B cell (primary cell): ENCODE results near the gene HIP1. TPM values are rescaled to one million over a fixed set of nuclear protein-coding genes. Genes with fewer than 3 reads are reported as not detected.

Source experiments
- ATAC-seq: fragments of 200-7000 bp; cut with Tn5 transposase; one replicate; pipeline ENCODE4 v1.10.0; 2021; ENCODE audit warnings: low read depth, mild to moderate bottlenecking, moderate number of reproducible peaks, moderate library complexity
- CTCF ChIA-PET: fragments of 350-600 bp; sonication (Branson Sonifier 250); formaldehyde crosslinking; loops from one replicate; lab custom pipeline; 2021; ENCODE audit warnings: antibody characterized with exemption, inconsistent platforms; lab: Charles Lee
- POLR2A ChIA-PET: fragments of 350-600 bp; sonication (Branson Sonifier 250); formaldehyde crosslinking; loops from one replicate; lab custom pipeline; 2021; ENCODE audit warnings: antibody characterized with exemption; lab: Charles Lee
- DNase-seq: peaks from one replicate; pipeline ENCODE4 v3.0.0; 2013
- H2AFZ ChIP-seq: 2 replicates; pipeline ENCODE4 v1.6.1; 2012; ENCODE audit warnings: mild to moderate bottlenecking, low read depth, low read length; ENCODE audit not compliant: insufficient read depth, poor library complexity, severe bottlenecking
- H3K27ac ChIP-seq, 2 donors: 1 replicate in 1 of 2; 2 replicates in 1 of 2; pipeline ENCODE4 v1.5.1; 2012 to 2013; ENCODE audit warnings: low read length in 2 of 2, mild to moderate bottlenecking in 2 of 2, moderate library complexity in 1 of 2
- H3K27me3 ChIP-seq, 4 experiments: fragments of 200-600 bp in 1 of 4; sonication (generic) in 1 of 4; replicated peaks in 1 of 4; 1 replicate in 2 of 4; 2 replicates in 2 of 4; pipeline versions ENCODE4 v1.6.1 to v1.7.0; 2013 to 2016; ENCODE audit warnings: low read length in 3 of 4, mild to moderate bottlenecking in 2 of 4, mixed read lengths in 1 of 4, moderate library complexity in 1 of 4; ENCODE audit not compliant: insufficient read depth in 4 of 4, control insufficient read depth in 3 of 4; ENCODE audit errors: control extremely low read depth in 1 of 4
- H3K36me3 ChIP-seq, 2 experiments: replicated peaks in 1 of 2; 1 replicate in 1 of 2; 2 replicates in 1 of 2; pipeline versions ENCODE4 v1.6.1 to v1.7.1; 2013; ENCODE audit warnings: low read length in 1 of 2; ENCODE audit not compliant: insufficient read depth in 2 of 2, control insufficient read depth in 1 of 2; ENCODE audit errors: control extremely low read depth in 1 of 2, extremely low read depth in 1 of 2
- H3K4me1 ChIP-seq, 2 donors: fragments of 200-600 bp in 1 of 2; sonication (generic) in 1 of 2; 1 replicate in 1 of 2; 2 replicates in 1 of 2; pipeline versions ENCODE4 v1.5.1 to v1.6.1; 2013 to 2017; ENCODE audit warnings: low read length in 2 of 2; ENCODE audit not compliant: control insufficient read depth in 2 of 2, insufficient read depth in 2 of 2
- H3K4me2 ChIP-seq: replicated peaks from 2 replicates; pipeline ENCODE3; 2012; ENCODE audit warnings: mild to moderate bottlenecking, low read depth, low read length; ENCODE audit not compliant: poor library complexity, severe bottlenecking
- H3K4me3 ChIP-seq, 5 experiments: fragments of 200-600 bp in 1 of 5; sonication (generic) in 1 of 5; 1 replicate in 3 of 5; 2 replicates in 2 of 5; pipeline versions ENCODE4 v1.5.1 to v1.7.0; 2011 to 2016; ENCODE audit warnings: low read length in 4 of 5, mild to moderate bottlenecking in 4 of 5, low read depth in 2 of 5, control low read depth in 1 of 5, moderate library complexity in 1 of 5; ENCODE audit not compliant: insufficient read depth in 1 of 5; ENCODE audit errors: control extremely low read depth in 1 of 5, extremely low read depth in 1 of 5
- H3K79me2 ChIP-seq: fragments of 200-600 bp; sonication (generic); one replicate; pipeline ENCODE4 v1.6.0; 2016; ENCODE audit warnings: low read length; ENCODE audit not compliant: control insufficient read depth, insufficient read depth
- H3K9ac ChIP-seq: fragments of 200-600 bp; sonication (generic); 2 replicates; pipeline ENCODE4 v1.6.1; 2017; ENCODE audit warnings: mild to moderate bottlenecking, low read length, moderate library complexity
- H3K9me3 ChIP-seq, 3 donors: one replicate each; pipeline versions ENCODE4 v1.6.1 to v1.7.1; 2013; ENCODE audit warnings: low read length in 2 of 3; ENCODE audit not compliant: control insufficient read depth in 2 of 3, insufficient read depth in 1 of 3; ENCODE audit errors: control extremely low read depth in 1 of 3
- H4K20me1 ChIP-seq: 2 replicates; pipeline ENCODE4 v1.6.0; 2012; ENCODE audit warnings: mild to moderate bottlenecking, low read length; ENCODE audit not compliant: insufficient read depth, control insufficient read depth, poor library complexity, severe bottlenecking
- H3K27ac Mint-ChIP-seq: one replicate; pipeline ENCODE4 v1.8.0; 2021; ENCODE audit warnings: mixed read lengths
- H3K27me3 Mint-ChIP-seq: one replicate; pipeline ENCODE4 v1.8.0; 2021; ENCODE audit warnings: mixed read lengths
- H3K4me1 Mint-ChIP-seq: one replicate; pipeline ENCODE4 v1.8.0; 2021; ENCODE audit warnings: mixed read lengths
- H3K4me3 Mint-ChIP-seq: one replicate; pipeline ENCODE4 v1.8.0; 2021; ENCODE audit warnings: mixed read lengths
- H3K9me3 Mint-ChIP-seq: one replicate; pipeline ENCODE4 v1.8.0; 2022; ENCODE audit warnings: mixed read lengths; ENCODE audit not compliant: insufficient read depth
- EZH2 ChIP-seq: IDR thresholded peaks from 2 replicates; pipeline ENCODE4 v1.6.1; 2012; ENCODE audit warnings: borderline replicate concordance, low read depth, mild to moderate bottlenecking, moderate library complexity, low read length; ENCODE audit not compliant: insufficient read depth, poor library complexity, severe bottlenecking
- WGBS: methylation state at CpG from one replicate; pipeline ENCODE4 v1.1.5; 2013; ENCODE audit warnings: missing lambda C conversion rate; ENCODE audit not compliant: insufficient coverage; 5-methylcytosine and 5-hydroxymethylcytosine counted together
- intact Hi-C: fragments of 100-400 bp; cut with micrococcal nuclease; formaldehyde crosslinking; loops from one replicate; pipeline ENCODE4 v1.10.0; 2022
- polyA plus RNA-seq: library from polyadenylated mRNA; depleted of rRNA; stranded (reverse); fragments of >200 nt; gene quantifications from 2 replicates; pipeline ENCODE4 v1.2.3, GENCODE V29; 2012
- total RNA-seq, 2 donors: library from RNA; stranded (reverse); fragments of 120-200 nt in 1 of 2; gene quantifications; 1 replicate in 1 of 2; 2 replicates in 1 of 2; pipeline versions ENCODE4 v1.2.3 to v1.2.4, GENCODE V29; 2013 to 2022
- TF ChIP-seq, protein P1 (sequence below): fragments of 200-600 bp; IDR thresholded peaks from one replicate; pipeline ENCODE4 v1.8.0; 2022; ENCODE audit warnings: antibody characterized with exemption, mild to moderate bottlenecking

HIP1 gene
- total and polyA plus RNA-seq, 2 donors (not counting 1 experiment from before 2014, with no cell fraction given), result 6.5 to 16.7 TPM

DNA sequence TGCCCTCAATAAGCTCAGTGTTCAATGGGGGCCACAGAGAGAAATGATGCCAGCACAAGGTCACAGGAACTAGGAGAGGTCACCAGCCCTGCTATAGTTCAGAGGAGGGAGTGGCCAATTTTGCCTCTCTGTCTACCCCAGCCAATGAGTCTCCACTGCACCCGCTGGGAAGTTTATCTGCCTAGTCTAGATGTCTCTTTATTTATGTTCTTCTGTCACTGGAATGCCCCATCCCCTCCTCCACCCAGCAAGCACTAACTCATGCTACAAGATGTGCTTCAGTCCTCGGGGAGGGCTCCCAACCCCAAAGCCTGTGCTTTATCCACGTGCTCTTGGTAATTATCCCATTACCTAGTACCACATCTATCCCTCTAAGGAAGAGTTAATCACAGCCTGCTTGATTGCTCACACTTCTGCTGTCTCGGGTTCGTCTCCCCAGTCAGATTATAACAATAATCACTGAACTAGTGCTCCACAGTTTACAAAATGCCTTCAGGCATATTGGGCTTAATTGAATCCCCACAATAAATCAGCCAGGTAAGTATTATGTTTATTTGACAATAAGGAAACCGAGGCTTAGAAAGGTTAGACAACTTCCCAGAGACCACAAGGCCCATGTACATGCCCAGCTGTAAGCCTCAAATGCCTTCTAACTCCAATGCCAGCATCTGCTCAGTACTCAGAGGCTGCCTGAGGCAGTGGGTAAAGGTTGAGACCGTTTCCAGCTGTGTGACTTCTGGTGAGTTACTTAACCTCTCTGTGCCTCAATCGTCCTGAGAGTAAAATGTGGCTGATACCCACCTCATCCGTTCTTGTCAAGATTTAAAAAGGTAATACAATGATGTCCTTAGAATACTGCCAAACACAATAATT, 3.9 kb downstream of the HIP1 start:
- DNase-seq (no peak), ATAC-seq (no peak)
- Histone ChIP-seq H3K9ac (no peak overlapping the region), H3K79me2 (peaks cover 32% of the 10 kb centered on the region), H3K27ac (no peak overlapping the region), H3K4me3 (no peak overlapping the region), H3K9me3 (no peaks in the 10 kb centered on the region), H3K4me1 (peaks cover 14 to 28% of the 10 kb centered on the region in 2 donors), H3K27me3 (no peaks in the 10 kb centered on the region), H2AFZ (no peak overlapping the region), H4K20me1 (no peaks in the 10 kb centered on the region), H3K4me2 (no peak overlapping the region), H3K36me3 (no peaks in the 10 kb centered on the region)
- ChIA-PET POLR2A (interaction anchor here (0.6 kb wide), 1 partner anchor 71 kb away, joined by 3 read pairs; no protein-coding TSS in a partner anchor), CTCF (no interaction called here)
- peaks cover 27% of the 10 kb centered on the region for H3K4me1 Mint-ChIP-seq
- no peak overlapping the region for H3K4me3 Mint-ChIP-seq
- 93% methylated on average over 4 of the region's 9 CpGs for WGBS
- H3K27ac Mint-ChIP-seq, result no peak overlapping the region
- TF ChIP-seq, protein P1, sequence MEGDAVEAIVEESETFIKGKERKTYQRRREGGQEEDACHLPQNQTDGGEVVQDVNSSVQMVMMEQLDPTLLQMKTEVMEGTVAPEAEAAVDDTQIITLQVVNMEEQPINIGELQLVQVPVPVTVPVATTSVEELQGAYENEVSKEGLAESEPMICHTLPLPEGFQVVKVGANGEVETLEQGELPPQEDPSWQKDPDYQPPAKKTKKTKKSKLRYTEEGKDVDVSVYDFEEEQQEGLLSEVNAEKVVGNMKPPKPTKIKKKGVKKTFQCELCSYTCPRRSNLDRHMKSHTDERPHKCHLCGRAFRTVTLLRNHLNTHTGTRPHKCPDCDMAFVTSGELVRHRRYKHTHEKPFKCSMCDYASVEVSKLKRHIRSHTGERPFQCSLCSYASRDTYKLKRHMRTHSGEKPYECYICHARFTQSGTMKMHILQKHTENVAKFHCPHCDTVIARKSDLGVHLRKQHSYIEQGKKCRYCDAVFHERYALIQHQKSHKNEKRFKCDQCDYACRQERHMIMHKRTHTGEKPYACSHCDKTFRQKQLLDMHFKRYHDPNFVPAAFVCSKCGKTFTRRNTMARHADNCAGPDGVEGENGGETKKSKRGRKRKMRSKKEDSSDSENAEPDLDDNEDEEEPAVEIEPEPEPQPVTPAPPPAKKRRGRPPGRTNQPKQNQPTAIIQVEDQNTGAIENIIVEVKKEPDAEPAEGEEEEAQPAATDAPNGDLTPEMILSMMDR, result no peak
- no peak for TF ChIP-seq EZH2
- intact Hi-C loops, result loop anchor here (5.0 to 10.0 kb wide), 2 partner anchors 248 to 660 kb away; partner anchors contain the start of genes POM121C and RCC1L
- no peaks in the 10 kb centered on the region for H3K27me3 Mint-ChIP-seq
- H3K9me3 Mint-ChIP-seq, result no peaks in the 10 kb centered on the region
